Uterus (tissue), 2 donors: Measurements from ENCODE around the gene NEAT1.

Experiments
- CTCF ChIP-seq, 4 experiments: fragments of 200-600 bp in 2 of 4; fragments of 450-650 bp in 2 of 4; sonication (generic) in 2 of 4; IDR thresholded peaks; one replicate each; pipeline ENCODE4 v1.5.1; 2016 to 2019; ENCODE audit warnings: antibody characterized with exemption in 4 of 4, mild to moderate bottlenecking in 2 of 4, moderate library complexity in 1 of 4
- POLR2A ChIP-seq, 2 donors: fragments of 450-650 bp; IDR thresholded peaks; one replicate each; pipeline ENCODE4 v1.6.1; 2016; ENCODE audit warnings: antibody characterized with exemption in 2 of 2, mild to moderate bottlenecking in 1 of 2, moderate library complexity in 1 of 2

DNA sequence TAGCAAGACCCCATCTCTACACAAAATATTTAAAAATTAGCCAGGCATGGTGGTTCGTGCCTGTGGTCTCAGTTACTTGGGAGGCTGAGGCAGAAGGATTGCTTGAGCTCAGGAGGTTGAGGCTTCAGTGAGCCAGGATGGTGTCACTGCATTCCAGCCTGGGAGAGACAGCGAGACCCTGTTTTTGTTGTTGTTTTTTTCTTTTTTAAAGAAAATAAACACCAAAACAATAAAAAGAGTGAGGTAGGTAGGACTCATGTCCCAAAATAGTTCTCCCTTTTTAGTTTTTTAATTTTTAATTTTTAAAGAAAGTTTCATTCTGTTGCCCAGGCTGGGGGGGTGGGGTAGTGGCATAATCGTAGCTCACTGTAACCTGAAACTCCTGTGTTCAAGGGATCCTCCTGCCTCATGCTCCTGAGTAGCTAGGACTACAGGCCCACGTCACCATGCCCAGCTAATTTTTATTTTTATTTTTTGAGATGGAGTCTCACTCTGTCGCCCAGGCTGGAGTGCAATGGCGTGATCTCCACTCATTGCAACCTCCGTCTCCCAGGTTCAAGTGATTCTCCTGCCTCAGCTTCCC is 50.8 kb downstream of the NEAT1 start:
- no peak for TF ChIP-seq CTCF (IDR thresholded peaks at IDR 0.05)
- TF ChIP-seq POLR2A (IDR thresholded peaks at IDR 0.05), result no peak
